GM19455 (cell line): ENCODE measurements around the gene ANKRD62.
"Not testable (repeated sequence)": the region's sequence is repeated elsewhere in the genome, so short reads cannot be mapped to it uniquely, and the experiment has no call there.

Experiments used
- ATAC-seq: cut with Tn5 transposase; IDR thresholded peaks from one replicate; pipeline ENCODE4 v1.9.1; 2021; ENCODE audit not compliant: unreplicated experiment

Gene ANKRD62

DNA sequence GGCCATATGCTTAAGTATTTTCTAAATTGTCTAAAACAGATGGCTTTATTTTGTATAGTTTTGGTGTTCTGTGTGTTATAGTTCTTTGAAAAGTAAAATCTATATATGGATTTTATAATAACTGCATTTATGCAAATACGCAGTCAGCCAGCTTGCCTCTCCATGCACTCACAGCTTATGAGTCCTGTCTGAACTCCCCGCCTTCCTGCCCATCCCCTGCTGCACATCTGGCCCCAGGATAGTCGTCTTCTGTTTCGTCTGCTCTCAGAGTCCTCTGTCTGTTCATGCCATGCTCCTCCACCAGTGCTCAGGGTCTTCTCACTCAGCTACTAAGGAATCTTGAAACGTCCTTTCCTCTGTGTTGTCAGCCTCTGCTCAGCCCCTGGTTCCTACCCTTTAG lies 28.2 kb upstream of the ANKRD62 start:
- no peak for ATAC-seq

DNA sequence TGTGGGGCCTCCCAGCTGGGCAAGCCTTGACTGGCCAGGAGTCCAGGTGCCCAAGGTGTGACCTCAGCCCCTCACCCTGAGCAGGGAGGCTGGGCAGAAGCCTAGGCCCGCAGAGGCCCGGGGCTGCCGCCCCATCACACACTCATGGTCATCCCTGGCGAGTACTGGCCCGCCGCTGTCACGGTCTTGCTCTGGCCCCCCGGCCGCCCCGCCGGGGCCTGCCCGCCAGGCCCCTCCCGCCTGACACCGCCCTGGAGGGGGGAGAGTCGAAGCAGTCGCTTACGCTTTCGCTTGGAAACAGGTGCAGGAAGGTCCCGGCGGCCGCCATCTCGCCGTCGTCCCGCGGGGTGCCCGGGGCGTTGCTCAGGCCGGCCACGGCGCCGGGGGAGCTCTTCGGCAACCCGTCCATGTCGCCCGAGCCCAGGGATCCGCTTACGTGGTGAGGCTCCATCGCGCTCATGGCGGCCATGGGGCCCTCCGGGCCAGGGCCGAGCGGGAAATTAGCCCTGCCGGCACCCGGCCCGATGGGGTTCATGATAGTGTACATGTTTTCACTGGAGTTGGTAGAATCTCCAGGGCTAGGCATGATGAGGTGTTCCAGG lies 26.6 kb upstream of the ANKRD62 start:
- ATAC-seq: no peak

DNA sequence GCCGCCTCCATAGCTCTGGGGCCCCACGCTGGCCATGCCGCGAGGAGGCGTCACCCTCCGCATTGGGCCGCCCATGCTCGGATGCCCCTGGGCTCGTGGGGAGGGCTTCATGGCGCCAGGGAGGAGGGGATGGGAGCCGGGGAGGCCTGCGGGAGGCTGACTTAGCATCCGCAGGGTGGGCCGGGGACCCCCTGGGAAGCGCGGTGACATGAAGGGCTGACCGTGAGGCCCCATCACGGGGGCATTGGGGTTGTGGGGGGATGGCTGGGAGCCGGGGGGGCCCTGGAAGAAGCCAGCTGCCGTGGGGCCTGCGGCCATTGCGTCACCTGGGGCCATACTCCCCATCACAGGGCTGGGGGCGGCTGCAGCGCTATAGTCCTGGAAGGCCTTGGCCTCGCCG lies 26.0 kb upstream of the ANKRD62 start:
- ATAC-seq: no peak

DNA sequence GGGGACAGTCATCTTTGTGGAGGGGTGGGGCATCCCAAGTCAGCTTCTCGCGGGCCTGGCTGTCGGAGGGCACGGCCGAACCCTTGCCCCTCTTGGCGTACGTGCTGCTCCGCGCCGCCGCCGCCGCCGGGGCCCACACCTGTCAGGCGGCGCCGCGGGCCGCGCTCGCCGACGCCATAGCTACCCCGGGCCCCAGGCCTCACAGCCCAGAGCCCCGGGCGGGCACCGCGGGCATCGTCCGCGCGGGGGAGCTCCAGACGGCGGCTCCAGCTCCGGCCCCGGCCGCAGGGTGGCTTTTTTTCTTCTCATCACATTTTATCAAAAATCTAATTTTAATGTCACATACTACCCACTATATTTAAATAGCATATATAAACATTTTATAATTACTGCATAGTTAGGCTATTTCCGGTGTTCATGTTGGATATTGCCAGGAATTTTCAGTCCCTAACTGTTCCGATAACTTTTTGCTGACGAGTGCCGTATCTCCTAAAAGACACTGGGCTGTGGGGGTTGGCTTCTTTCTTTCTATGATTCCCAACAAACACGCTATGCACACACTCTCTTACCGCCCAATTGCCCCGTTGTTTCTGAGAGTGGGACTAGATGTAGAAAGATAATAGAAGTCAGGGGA lies 25.2 kb upstream of the ANKRD62 start:
- not testable (repeated sequence) for ATAC-seq

DNA sequence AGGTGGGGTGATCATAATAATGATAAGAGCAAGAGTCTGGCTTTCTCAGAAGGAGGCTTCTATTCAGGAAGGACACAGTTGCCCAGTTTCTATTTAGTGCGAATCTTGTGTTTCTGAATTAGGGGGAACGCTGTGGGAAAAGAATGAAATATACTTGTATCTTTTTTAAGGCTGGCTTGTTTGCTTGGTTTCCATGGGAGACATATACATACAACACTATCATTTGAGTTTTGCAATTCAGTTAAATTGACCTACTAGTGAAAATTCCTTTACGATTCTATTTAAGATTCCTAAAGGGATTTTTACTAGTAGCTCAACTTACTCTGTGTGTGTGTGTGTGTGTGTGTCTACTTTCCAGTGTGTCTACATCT lies 24.7 kb upstream of the ANKRD62 start:
- ATAC-seq: no peak

DNA sequence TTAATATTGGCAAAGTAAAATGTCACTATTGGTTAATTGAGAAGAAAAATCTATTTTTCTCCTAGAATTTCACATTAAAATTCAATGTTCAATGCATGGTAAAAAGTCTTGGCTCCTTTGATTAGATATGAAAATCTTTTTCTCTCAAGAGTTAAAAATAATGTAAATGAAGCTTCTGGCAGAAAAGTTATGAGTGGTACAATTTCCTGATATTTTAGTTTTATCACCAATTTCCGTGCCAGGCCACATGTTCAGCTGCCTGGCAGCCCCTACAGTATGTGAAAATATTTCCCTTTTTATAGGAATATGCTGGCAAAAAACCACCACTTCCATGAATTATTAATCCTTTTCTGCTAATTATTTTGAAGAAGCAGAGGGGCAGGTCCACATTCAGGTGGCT lies 22.6 kb upstream of the ANKRD62 start:
- ATAC-seq: not testable (repeated sequence)

DNA sequence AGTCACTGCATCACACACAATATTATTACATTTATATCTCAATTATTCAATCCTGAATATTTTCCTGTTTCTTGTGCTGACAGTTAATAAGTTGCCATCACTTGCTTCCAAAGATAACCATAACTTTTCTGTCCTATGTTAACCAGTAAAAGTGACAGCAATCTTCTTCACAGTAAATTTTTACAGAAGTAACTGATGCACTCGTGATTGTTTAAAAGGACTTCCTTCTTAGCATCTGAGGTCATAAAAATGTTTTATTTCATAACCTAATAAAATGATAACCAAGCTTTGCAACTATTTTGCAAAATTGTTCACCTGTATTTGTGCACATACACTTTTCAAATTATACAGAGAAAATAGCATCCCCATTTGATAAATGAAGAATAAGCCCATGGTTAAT lies 20.6 kb upstream of the ANKRD62 start:
- ATAC-seq: no peak

DNA sequence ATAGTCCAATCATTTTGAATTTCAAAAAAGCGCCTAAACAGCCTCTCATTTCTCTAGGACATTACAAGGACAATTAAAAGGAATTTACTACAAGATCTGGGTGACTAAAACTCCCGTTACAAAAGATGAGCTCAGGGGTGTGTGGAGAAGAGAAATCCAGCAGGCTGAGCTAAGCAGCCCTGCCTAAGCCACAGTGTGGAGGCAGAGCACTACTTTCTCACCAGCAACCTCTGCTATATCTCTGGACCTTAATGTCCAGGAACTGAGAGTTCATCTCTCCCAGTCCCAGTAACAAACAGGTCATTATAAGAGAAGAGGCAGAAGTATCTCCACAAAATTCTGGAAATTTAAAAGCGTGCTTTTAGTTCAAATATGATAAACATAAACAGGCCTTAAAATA lies 18.9 kb upstream of the ANKRD62 start:
- no peak for ATAC-seq

DNA sequence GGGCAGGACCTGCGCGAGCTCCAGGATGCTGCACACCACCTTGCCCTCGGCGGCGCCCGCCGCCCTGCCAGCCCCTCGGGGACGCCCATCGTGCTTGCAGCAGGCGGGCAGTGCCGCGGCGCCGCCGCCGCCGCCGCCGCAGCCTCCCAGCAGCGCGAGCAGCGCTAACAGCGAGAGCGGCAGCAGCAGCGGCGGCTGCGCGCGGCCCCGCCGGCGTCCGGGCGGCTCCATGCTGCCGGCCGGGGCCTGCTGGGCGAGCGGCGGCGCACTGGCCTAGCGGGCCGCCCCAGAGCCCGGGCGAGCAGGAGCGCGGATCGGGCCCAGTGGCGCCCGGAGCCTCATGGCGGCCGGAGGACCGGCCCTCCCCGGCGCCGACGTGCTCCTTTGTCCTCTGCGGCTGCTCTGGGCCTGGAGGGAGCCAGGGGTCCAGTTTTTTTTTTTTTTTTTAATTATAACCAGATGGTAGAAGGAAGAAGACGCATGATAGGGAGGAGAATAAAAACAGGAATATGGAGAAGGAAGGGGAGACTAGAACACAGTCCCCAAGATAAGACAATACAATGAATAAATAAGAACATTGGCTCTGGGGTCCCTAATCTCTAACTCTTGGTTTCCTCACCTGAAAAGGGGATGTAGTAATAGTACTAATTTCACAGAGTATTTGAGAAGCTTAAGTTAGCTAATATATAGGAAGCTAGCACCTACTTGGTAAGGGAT lies 17.1 kb upstream of the ANKRD62 start:
- ATAC-seq: no peak

DNA sequence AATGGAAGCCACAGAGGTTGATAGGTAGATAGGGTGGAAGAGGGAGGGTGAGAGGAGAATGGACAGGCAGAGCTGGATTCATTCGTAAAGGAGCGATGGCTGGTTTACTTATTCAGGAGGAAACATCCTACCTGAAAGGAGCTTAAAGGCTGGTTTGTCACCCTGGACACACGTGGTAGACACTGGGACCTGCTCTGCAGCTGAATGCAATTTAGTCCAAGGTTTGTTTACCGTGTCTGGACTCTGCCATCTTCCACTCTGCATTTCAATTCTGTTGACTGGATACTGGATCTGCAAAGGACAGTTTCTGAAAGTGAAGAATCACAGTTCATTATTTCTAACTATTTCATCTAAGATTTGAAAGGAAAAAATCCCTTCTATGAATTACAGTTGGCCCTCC lies 15.6 kb upstream of the ANKRD62 start:
- not testable (repeated sequence) for ATAC-seq

DNA sequence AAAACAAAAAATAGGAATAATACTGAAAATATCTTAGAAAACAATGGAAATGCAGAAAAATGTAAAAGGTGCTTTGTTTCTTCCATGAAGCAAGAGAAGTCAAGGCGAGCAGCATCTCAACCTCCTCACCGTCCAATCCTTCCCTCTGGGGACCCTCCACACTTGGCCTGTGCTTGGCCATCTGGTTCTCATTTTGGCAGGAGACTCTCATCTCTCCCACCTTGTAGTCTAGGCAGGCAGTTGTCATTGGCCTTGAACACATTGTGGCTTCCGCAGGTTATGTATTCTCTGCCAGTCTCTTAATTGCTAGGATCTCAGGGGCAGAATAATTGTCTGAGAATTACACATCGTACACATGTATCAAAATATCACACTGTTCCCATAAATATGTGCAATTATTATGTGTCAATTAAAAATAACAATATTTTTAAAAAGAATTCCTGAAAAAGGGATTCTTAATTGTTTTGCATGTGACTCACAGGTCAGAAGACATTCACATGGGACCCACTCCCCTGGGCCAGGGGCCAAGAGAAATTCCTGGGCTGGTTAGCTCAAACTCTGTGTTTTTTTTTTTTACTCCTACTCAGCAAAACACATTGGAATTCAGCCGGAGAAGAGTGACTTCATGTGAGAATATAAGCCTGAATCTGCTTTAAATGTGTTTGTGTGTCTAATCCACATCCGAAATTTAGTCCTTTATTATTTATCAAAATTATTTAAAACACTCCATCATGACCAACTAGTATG lies 14.0 kb upstream of the ANKRD62 start:
- ATAC-seq: no peak

DNA sequence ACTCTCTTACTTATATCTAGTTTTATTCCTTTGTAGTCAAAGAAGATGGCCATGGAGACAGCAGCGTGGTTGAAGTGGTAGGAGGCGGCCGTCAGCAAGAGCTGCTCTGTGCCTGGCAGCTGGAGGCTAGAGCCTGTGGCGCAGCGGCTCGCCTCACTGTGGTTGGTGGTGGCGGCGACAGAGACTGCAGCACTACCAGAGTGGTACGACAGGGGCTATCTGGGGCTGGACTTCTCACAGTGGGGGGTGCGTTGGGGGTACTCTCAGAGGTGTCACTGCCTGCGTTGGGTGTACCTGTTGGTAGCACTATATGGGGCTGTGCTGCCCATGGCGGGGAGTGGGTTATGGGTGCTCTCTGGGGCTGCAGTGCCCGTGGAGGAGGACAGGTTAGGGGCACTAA lies 8.5 kb upstream of the ANKRD62 start:
- ATAC-seq: no peak

DNA sequence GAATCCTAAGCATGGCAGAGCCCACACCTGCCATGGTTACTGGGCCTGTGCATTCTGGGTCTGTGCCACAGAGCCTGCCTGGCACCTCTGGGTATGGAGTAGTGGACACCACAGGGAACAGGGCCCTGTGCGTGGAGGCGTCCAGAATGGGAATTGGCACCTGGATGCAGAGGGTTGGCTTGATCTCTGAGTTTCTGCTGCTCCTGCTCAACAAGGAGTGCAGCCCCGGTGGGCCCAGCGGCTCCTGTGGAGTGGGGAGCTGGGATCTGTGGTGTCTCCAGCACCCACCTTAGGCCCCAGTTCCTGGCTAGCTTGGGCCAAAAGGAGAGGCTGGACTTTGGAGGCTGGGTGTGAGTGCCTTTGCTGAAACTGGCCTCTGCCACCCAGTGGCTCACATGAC lies 7.9 kb upstream of the ANKRD62 start:
- no peak for ATAC-seq

DNA sequence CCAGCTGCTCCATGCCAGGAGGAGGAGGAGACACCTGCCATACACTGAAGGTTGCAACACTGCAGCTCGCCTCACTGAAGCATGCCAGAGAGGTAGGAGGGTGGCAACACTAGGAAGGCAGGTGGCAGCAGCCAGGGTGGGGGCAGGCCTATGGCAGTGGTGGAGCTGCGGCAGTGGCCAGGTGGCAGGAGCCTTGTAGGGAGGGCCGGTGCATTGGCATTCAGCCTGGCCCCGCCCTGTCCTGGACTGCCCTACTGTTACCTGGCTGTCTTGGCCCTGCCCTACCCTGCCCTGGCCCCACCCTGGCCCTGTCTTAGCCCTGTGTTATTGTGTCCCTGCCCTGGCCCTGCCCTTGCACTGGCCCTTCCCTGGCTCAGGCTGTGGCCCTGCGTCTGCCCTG lies 7.4 kb upstream of the ANKRD62 start:
- ATAC-seq: no peak

DNA sequence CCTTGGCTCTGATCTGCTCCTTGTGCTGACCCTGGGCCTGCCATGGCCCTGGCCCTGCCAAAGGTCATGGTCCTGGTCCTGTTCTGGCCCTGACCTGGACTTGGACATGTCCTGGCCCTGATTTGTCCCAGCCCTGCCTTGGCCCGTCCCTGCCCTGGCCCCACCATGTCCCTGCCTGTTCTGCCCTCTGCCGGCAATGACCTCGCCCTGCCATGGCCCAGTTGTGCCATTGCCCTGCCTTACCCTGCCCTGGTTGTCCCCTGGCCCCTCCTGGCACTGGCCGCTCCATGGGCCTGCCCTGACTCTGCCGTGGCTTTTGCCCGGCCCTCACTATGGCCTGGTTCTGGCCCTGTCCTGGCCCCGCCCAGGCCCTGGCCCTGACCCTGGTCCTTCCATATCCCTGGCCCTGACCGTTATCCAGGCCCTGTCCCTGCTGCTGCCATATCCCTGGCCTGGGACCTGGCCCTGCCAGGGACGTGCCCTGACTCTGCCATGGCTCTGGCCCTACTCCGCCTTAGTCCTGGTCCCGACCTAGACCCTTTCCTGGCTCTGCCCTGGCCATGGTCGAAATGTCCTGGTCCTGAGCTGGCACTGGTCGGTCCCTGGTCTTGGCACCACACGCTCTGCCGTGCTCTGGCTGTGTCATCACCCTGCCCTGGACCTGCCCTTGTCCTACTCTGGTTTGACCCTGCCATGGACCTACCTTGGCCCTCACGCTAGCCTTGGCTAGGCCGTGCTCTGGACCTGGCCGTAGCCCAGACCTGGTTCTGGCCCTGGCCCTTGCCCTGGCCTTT lies 6.8 kb upstream of the ANKRD62 start:
- ATAC-seq: no peak

DNA sequence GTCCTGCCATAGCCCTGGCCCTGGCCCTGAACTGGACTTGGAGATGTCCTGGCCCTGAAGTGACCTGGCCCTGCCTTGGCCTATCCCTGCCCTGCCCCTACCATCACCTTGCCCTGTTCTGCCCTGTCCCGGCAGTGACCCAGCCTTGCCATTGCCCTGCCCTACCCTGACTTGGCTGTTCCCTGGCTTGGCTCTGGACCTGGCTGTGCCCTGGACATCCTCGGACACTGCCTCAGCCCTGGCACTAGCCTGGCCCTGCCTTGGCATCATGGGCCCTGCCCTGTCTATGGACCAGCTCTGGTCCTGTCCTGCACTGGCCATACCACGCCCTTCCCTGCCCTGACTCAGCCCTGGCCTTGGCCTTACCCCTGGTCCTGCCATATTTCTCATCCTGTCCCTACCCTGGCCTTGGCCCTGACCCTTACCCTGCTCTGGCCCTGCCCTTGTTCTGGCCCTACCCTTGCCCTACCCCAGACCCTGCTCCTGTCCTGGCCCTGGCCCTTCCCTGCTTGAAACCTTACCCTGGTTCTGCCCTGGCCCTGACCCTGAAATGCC lies 6.1 kb upstream of the ANKRD62 start:
- no peak for ATAC-seq

DNA sequence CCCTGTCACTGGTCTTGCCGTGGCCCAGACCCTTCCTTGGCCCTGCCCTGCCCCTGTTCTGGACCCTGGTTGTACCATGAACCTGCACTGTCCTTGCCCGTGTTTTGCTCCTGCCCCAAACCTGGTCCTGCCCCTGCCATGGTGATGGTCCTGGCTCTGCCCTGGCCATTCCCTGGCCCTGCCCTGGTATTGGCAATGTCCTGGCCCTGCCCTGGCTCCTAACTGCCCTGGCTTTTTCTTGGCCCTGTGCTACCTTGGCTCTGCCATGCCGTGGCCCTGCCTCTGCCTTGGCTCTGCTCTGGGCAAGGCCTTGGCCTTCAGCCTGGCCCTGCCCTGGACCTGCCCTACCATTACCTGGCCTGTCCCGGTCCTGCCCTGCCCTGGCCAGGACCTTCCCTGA lies 5.5 kb upstream of the ANKRD62 start:
- no peak for ATAC-seq

DNA sequence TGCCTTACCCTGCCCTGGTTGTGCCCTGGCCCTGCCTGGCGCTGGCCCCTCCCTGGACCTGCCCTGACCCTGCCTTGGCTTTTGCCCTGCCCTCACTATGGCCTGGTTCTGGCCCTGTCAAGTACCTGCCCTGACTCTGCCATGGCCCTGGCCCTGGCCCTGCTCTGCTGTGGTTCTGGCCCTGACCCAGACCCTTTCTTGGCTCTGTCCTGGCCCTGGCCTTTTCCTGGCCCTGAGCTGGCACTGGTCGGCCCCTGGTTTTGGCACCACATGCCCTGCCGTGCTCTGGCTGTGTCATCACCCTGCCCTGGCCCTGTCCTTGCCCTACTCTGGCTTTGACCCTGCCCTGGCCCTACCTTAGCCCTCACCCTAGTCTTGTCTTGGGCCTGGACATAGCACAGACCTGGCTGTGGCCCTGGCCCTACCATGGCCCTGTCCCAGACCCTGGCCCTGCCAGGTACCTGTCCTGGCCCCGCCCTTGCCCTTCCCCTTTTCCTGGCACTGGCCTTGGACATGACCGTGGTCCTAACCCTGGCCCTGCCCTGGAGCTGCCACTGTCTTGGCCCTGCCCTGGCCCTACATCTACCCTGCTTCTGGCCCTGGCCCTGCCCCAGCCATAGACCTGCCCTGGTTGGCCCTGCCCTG lies 4.8 kb upstream of the ANKRD62 start:
- no peak for ATAC-seq

DNA sequence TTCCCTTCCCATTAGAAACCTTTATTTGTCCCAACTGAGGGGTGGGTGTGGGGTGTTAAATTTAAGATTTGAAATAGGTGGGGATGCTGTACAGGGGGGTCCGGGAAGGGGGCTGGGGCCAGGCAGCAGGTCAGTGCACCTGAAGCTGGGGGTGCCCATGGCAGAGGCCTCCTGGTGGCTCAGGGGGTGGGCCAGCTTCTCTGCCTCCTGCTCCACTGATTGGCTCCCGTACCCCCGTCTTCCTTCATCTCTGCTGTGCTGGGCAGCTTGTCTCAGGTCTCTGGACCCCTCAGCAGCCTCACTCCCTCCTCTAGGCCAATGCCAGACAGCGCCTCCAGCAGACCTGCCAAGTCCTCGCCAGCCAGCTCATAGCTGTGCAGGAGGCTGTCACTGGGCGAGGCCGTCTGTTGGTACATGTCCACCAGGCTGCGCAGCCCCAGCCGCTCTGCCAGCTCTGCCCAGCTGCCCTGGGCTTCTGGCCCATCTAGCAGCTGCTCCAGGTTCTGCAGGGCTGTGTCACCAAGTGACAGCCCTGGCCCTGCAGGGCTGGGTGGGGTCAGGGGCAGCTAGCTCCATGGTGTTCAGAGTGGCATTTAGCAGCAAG lies 2.0 kb upstream of the ANKRD62 start:
- ATAC-seq: no peak
